Chondrocyte (in vitro differentiated cells): ENCODE data around the gene TMBIM6. TPM values are rescaled to one million over a fixed set of nuclear protein-coding genes. Genes with fewer than 3 reads are reported as not detected.

Experiments used
- DNase-seq: peaks from one replicate; pipeline ENCODE4 v3.0.0; 2021; ENCODE audit warnings: mixed read lengths, low spot score
- H3K27ac Mint-ChIP-seq: one replicate; pipeline ENCODE4 v1.8.0; 2021; ENCODE audit warnings: mild to moderate bottlenecking, moderate library complexity, mixed read lengths; ENCODE audit not compliant: unreplicated experiment
- H3K27me3 Mint-ChIP-seq: 2 replicates; pipeline ENCODE4 v1.8.0; 2021; ENCODE audit warnings: low read depth, mixed read lengths
- H3K36me3 Mint-ChIP-seq: 2 replicates; pipeline ENCODE4 v1.8.0; 2021; ENCODE audit warnings: low read depth, mixed read lengths
- H3K4me1 Mint-ChIP-seq: 2 replicates; pipeline ENCODE4 v1.8.0; 2021; ENCODE audit warnings: low read depth, mild to moderate bottlenecking, mixed read lengths
- H3K4me3 Mint-ChIP-seq: one replicate; pipeline ENCODE4 v1.8.0; 2021; ENCODE audit warnings: mild to moderate bottlenecking, moderate library complexity, mixed read lengths; ENCODE audit not compliant: unreplicated experiment
- H3K9me3 Mint-ChIP-seq: 2 replicates; pipeline ENCODE4 v1.8.0; 2021; ENCODE audit warnings: low read depth, mixed read lengths
- CTCF ChIP-seq: fragments of 200-600 bp; sonication (generic); IDR thresholded peaks from 2 replicates; pipeline ENCODE4 v1.5.0; 2021; ENCODE audit warnings: antibody characterized with exemption, mild to moderate bottlenecking, moderate library complexity
- total RNA-seq: library from RNA; stranded (reverse); gene quantifications from 3 replicates; pipeline ENCODE4 v1.2.1, GENCODE V29; 2021

TMBIM6 gene
- total RNA-seq, 1 donor from 2014 or later, result 344 TPM

GRCh38 chr12:49806321-49806813 is 65.0 kb downstream of the TMBIM6 start:
- H3K36me3 Mint-ChIP-seq, result peaks cover 11% of the 10 kb centered on the region
- H3K4me1 Mint-ChIP-seq, result peaks cover 39% of the 10 kb centered on the region
- TF ChIP-seq CTCF, result no peak
- DNase-seq, result peak; percentile 32
- H3K27ac Mint-ChIP-seq, result no peak overlapping the region
- H3K27me3 Mint-ChIP-seq, result no peaks in the 10 kb centered on the region
- H3K4me3 Mint-ChIP-seq, result no peak overlapping the region
- no peaks in the 10 kb centered on the region for H3K9me3 Mint-ChIP-seq

- peaks cover 45% of the 10 kb centered on the region for H3K4me1 Mint-ChIP-seq
- peak; percentile 57 for DNase-seq
- no peaks in the 10 kb centered on the region for H3K9me3 Mint-ChIP-seq
- TF ChIP-seq CTCF, result no peak
- H3K27ac Mint-ChIP-seq, result no peak overlapping the region
- H3K36me3 Mint-ChIP-seq, result peaks cover 7% of the 10 kb centered on the region
- H3K4me3 Mint-ChIP-seq, result no peak overlapping the region
- H3K27me3 Mint-ChIP-seq, result no peaks in the 10 kb centered on the region
Measured at GRCh38 chr12:49806877-49807276, 65.5 kb downstream of the TMBIM6 start.

- Mint-ChIP-seq H3K4me1 (peaks cover 48% of the 10 kb centered on the region), H3K9me3 (no peaks in the 10 kb centered on the region), H3K36me3 (peaks cover 5% of the 10 kb centered on the region), H3K27me3 (no peaks in the 10 kb centered on the region), H3K4me3 (no peak overlapping the region), H3K27ac (peak overlapping the region; percentile 49)
- no peak for TF ChIP-seq CTCF
- peak; percentile 54 for DNase-seq
Measured at GRCh38 chr12:49807991-49808580, 66.7 kb downstream of the TMBIM6 start.

- DNase-seq, result peak; percentile 89
- Mint-ChIP-seq H3K36me3 (peaks cover 5% of the 10 kb centered on the region), H3K27ac (peak overlapping the region; percentile 90), H3K9me3 (no peaks in the 10 kb centered on the region), H3K4me3 (peak overlapping the region; percentile 35), H3K4me1 (peaks cover 48% of the 10 kb centered on the region), H3K27me3 (no peaks in the 10 kb centered on the region)
- TF ChIP-seq CTCF, result no peak
Measured at GRCh38 chr12:49808686-49809380, 67.5 kb downstream of the TMBIM6 start.

GRCh38 chr12:49809381-49809905 is 68.1 kb downstream of the TMBIM6 start:
- H3K27ac Mint-ChIP-seq, result peak overlapping the region; percentile 90
- DNase-seq, result peak; percentile 68
- no peak overlapping the region for H3K4me3 Mint-ChIP-seq
- H3K36me3 Mint-ChIP-seq, result peaks cover 5% of the 10 kb centered on the region
- H3K9me3 Mint-ChIP-seq, result no peaks in the 10 kb centered on the region
- H3K4me1 Mint-ChIP-seq, result peaks cover 48% of the 10 kb centered on the region
- no peak for TF ChIP-seq CTCF
- H3K27me3 Mint-ChIP-seq, result no peaks in the 10 kb centered on the region
